ENCODE data around the gene TRAPPC12.

DNA sequence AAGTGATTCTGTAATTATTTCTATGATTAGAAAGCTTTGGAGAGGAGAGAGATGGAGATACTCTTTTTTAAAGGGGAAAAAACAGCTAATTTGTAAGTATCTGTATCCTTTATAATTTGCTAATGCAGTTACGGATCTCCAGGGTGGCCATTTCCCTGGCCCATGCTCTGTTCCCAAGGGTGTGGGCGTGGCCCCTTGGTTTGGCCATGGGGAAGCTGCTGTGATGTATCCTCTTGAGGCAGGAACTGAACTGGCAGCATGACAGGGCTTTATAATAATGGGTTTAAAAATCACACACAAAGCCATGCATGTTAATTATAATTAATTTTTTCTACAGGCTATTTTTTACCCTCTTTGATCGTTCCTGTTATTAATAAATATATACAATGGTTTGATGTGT, 27.0 kb downstream of the TRAPPC12 start:
- no peak for TF ChIP-seq RARB (CRISPR knock-in tag; IDR thresholded peaks at IDR 0.05)
- TF ChIP-seq PPARA (CRISPR knock-in tag; IDR thresholded peaks at IDR 0.05; ENCODE audit: borderline replicate concordance): no peak
- TF ChIP-seq, protein P1, sequence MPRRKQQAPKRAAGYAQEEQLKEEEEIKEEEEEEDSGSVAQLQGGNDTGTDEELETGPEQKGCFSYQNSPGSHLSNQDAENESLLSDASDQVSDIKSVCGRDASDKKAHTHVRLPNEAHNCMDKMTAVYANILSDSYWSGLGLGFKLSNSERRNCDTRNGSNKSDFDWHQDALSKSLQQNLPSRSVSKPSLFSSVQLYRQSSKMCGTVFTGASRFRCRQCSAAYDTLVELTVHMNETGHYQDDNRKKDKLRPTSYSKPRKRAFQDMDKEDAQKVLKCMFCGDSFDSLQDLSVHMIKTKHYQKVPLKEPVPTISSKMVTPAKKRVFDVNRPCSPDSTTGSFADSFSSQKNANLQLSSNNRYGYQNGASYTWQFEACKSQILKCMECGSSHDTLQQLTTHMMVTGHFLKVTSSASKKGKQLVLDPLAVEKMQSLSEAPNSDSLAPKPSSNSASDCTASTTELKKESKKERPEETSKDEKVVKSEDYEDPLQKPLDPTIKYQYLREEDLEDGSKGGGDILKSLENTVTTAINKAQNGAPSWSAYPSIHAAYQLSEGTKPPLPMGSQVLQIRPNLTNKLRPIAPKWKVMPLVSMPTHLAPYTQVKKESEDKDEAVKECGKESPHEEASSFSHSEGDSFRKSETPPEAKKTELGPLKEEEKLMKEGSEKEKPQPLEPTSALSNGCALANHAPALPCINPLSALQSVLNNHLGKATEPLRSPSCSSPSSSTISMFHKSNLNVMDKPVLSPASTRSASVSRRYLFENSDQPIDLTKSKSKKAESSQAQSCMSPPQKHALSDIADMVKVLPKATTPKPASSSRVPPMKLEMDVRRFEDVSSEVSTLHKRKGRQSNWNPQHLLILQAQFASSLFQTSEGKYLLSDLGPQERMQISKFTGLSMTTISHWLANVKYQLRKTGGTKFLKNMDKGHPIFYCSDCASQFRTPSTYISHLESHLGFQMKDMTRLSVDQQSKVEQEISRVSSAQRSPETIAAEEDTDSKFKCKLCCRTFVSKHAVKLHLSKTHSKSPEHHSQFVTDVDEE (CRISPR knock-in tag; IDR thresholded peaks at IDR 0.05): no peak

Data from SK-N-SH treated with all-trans-retinoic acid at 6 μM for 48 hours (cell line).